ENCODE results near the gene PCDHA8.

Gene PCDHA8

DNA sequence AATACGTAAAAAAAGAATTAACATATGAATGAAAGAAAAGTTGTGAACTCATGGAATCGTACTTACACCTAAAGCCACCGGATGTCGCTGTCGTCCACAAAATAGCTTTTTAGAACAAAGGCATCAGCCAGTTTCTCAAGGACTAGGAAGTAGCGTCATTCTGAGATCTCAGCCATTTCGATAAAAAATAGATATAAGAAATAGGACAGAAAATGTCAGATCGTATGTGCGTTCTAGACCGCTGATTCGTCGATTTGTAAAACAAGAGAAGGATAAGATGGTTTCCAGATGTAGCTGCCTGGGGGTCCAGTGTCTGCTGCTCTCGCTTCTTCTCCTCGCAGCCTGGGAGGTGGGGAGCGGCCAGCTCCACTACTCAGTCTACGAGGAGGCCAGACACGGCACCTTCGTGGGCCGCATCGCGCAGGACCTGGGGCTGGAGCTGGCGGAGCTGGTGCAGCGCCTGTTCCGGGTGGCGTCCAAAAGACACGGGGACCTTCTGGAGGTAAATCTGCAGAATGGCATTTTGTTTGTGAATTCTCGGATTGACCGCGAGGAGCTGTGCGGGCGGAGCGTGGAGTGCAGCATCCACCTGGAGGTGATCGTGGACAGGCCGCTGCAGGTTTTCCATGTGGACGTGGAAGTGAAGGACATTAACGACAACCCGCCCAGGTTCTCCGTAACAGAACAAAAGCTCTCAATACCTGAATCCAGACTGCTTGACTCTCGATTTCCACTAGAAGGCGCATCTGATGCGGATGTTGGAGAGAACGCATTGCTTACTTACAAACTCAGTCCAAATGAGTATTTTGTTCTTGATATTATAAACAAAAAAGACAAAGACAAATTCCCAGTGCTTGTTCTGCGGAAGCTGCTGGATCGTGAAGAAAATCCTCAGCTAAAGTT is 15.0 kb downstream of the PCDHA8 start, which contains the start of gene PCDHA10:
TSS of gene PCDHA10 (plus strand) at position 126 of the 903 bp plus-strand sequence. CDS start at position 278, 152 bp downstream.
- no peak for DNase-seq (ENCODE audit: insufficient read length, low spot score)
- FAIRE-seq: no peak
- TF ChIP-seq POLR2A (IDR thresholded peaks at IDR 0.05; ENCODE audit: low read depth, low read length) (no peak), POU2F2 (IDR thresholded peaks at IDR 0.05; ENCODE audit: low read depth, low read length) (no peak), PAX5 (IDR thresholded peaks at IDR 0.05; ENCODE audit: insufficient read depth, low read length, severe bottlenecking) (no peak), TAF1 (IDR thresholded peaks at IDR 0.05; ENCODE audit: low read depth, low read length) (no peak), POLR2AphosphoS5 (IDR thresholded peaks at IDR 0.05; ENCODE audit: low read depth, low read length) (no peak)

DNA sequence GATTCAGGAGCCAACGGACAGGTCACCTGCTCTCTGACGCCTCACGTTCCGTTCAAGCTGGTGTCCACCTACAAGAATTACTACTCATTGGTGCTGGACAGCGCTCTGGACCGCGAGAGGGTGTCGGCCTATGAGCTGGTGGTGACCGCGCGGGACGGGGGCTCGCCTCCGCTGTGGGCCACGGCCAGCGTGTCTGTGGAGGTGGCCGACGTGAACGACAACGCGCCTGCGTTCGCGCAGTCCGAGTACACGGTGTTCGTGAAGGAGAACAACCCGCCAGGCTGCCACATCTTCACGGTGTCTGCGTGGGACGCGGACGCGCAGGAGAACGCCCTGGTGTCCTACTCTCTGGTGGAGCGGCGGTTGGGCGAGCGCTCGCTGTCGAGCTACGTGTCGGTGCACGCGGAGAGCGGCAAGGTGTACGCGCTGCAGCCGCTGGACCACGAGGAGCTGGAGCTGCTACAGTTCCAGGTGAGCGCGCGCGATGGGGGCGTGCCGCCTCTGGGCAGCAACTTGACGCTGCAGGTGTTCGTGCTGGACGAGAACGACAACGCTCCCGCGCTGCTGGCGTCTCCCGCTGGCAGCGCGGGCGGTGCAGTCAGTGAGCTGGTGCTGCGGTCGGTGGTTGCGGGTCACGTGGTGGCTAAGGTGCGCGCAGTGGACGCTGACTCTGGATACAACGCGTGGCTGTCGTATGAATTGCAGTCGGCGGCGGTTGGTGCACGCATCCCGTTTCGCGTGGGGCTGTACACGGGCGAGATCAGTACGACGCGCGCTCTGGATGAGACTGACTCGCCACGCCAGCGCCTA is 16.4 kb downstream of the PCDHA8 start:
- no peak for DNase-seq (ENCODE audit: insufficient read length, low spot score)

DNA sequence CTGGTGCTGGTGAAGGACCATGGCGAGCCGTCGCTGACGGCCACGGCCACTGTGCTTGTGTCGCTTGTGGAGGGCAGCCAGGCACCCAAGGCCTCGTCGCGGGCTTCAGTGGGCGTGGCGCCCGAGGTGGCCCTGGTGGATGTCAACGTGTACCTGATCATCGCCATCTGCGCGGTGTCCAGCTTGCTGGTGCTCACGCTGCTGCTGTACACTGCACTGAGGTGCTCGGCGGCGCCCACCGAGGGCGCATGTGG is 16.9 kb downstream of the PCDHA8 start:
- TF ChIP-seq POU2F2 (IDR thresholded peaks at IDR 0.05; ENCODE audit: low read depth, low read length) (no peak), SPI1 (IDR thresholded peaks at IDR 0.05; ENCODE audit: low read depth, low read length) (no peak), PAX5 (IDR thresholded peaks at IDR 0.05; ENCODE audit: insufficient read depth, low read length, severe bottlenecking) (no peak), POLR2AphosphoS5 (IDR thresholded peaks at IDR 0.05; ENCODE audit: low read depth, low read length) (no peak), TAF1 (IDR thresholded peaks at IDR 0.05; ENCODE audit: low read depth, low read length) (no peak), POLR2A (IDR thresholded peaks at IDR 0.05; ENCODE audit: low read depth, low read length) (no peak)
- FAIRE-seq: no peak
- no peak for DNase-seq (ENCODE audit: insufficient read length, low spot score)

More for the DNA sequence above, 16.4 kb downstream of the PCDHA8 start:
- TF ChIP-seq POLR2AphosphoS5 (IDR thresholded peaks at IDR 0.05; ENCODE audit: low read depth, low read length) (no peak), TAF1 (IDR thresholded peaks at IDR 0.05; ENCODE audit: low read depth, low read length) (no peak), POLR2A (IDR thresholded peaks at IDR 0.05; ENCODE audit: low read depth, low read length) (no peak), PAX5 (IDR thresholded peaks at IDR 0.05; ENCODE audit: insufficient read depth, low read length, severe bottlenecking) (no peak), SPI1 (IDR thresholded peaks at IDR 0.05; ENCODE audit: low read depth, low read length) (no peak), POU2F2 (IDR thresholded peaks at IDR 0.05; ENCODE audit: low read depth, low read length) (no peak)
- FAIRE-seq: no peak

DNA sequence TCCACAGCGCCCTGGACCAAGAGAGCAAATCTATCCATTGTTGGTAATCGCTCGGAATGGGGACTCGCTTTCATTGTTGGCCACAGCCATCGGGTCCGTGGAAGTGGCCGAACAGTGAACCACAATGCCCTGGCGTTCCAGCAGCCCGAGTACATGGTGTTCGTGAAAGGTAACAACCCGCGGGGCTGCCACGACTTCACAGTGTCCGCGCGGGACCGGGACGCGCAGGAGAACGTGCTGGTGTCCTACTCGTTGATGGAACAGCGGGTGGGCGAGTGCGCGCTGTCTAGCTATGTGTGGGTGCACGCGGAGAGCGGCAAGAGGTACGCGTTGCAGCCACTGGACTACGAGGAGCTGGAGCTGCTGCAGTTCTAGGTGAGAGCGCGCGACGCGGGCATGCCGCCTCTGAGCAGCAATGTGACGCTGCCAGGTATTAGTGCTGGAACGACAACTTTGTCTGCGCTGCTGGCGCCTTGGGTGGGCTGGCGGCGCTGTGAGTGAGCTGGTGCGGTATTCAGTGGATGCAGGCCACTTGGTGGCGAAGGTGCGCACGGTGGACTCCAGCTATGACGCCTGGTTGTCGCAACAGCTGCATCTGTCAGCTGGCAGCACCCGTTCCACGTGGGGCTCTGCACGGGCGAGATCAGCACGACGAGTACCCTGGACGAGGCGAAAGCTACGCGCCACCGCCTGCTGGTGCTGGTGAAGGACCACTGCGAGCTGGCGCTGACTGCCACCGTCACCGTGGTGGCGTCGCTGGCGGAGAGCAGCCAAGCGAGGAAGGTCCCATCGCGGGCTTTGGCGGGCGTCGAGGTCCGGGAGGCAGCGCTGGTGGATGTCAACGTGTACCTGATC is 21.7 kb downstream of the PCDHA8 start:
- TF ChIP-seq TAF1 (IDR thresholded peaks at IDR 0.05; ENCODE audit: low read depth, low read length): no peak
- TF ChIP-seq PAX5 (IDR thresholded peaks at IDR 0.05; ENCODE audit: insufficient read depth, low read length, severe bottlenecking): no peak
- TF ChIP-seq POLR2A (IDR thresholded peaks at IDR 0.05; ENCODE audit: low read depth, low read length): no peak
- no peak for TF ChIP-seq POLR2AphosphoS5 (IDR thresholded peaks at IDR 0.05; ENCODE audit: low read depth, low read length)
- no peak for TF ChIP-seq POU2F2 (IDR thresholded peaks at IDR 0.05; ENCODE audit: low read depth, low read length)
- TF ChIP-seq SPI1 (IDR thresholded peaks at IDR 0.05; ENCODE audit: low read depth, low read length): no peak
- FAIRE-seq: no peak
- no peak for DNase-seq (ENCODE audit: insufficient read length, low spot score)

DNA sequence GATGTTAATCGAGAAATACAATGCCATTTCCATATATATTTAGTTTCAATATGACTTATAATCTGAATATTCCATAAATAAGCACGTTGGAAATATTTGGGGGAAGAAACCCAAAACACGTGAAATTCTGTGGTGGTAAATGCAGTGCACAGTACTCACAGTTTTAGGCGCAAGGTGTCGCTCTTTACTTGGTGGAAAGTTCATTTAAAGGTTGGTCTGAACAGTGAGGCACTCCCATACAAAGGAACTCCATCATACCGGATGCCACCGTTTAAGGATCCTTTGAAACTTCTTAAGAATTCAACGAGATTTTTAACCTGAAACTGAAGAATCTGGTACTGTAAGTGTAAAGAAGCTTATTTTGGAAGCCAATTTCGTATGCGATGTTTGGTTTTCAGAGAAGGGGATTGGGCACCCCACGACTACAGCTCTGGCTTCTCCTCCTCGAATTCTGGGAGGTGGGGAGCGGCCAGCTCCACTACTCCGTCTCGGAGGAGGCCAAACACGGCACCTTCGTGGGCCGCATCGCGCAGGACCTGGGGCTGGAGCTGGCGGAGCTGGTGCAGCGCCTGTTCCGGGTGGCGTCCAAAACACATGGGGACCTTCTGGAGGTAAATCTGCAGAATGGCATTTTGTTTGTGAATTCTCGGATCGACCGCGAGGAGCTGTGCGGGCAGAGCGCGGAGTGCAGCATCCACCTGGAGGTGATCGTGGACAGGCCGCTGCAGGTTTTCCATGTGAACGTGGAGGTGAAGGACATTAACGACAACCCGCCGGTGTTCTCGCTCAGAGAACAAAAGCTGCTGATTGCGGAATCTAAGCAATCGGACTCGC is 28.0 kb downstream of the PCDHA8 start, which contains the start of gene PCDHA11:
TSS of gene PCDHA11 (plus strand) at position 237 of the 834 bp plus-strand sequence. CDS start at position 384, 147 bp downstream.
- TF ChIP-seq PAX5 (IDR thresholded peaks at IDR 0.05; ENCODE audit: insufficient read depth, low read length, severe bottlenecking): no peak
- no peak for TF ChIP-seq TAF1 (IDR thresholded peaks at IDR 0.05; ENCODE audit: low read depth, low read length)
- FAIRE-seq (no peak), DNase-seq (ENCODE audit: insufficient read length, low spot score) (no peak)

DNA sequence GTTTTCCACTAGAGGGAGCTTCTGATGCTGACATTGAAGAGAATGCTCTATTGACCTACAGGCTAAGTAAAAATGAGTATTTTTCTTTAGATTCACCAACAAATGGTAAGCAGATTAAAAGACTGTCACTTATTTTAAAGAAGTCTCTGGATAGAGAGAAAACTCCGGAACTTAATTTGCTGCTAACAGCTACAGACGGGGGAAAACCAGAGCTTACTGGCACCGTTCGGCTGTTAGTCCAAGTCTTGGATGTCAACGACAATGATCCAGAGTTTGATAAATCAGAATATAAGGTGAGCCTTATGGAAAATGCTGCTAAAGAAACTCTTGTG is 28.5 kb downstream of the PCDHA8 start:
- no peak for TF ChIP-seq SPI1 (IDR thresholded peaks at IDR 0.05; ENCODE audit: low read depth, low read length)
- TF ChIP-seq POU2F2 (IDR thresholded peaks at IDR 0.05; ENCODE audit: low read depth, low read length): no peak
- no peak for TF ChIP-seq POLR2A (IDR thresholded peaks at IDR 0.05; ENCODE audit: low read depth, low read length)
- TF ChIP-seq POLR2AphosphoS5 (IDR thresholded peaks at IDR 0.05; ENCODE audit: low read depth, low read length): no peak
- TF ChIP-seq TAF1 (IDR thresholded peaks at IDR 0.05; ENCODE audit: low read depth, low read length): no peak
- no peak for TF ChIP-seq PAX5 (IDR thresholded peaks at IDR 0.05; ENCODE audit: insufficient read depth, low read length, severe bottlenecking)
- no peak for FAIRE-seq
- no peak for DNase-seq (ENCODE audit: insufficient read length, low spot score)

DNA sequence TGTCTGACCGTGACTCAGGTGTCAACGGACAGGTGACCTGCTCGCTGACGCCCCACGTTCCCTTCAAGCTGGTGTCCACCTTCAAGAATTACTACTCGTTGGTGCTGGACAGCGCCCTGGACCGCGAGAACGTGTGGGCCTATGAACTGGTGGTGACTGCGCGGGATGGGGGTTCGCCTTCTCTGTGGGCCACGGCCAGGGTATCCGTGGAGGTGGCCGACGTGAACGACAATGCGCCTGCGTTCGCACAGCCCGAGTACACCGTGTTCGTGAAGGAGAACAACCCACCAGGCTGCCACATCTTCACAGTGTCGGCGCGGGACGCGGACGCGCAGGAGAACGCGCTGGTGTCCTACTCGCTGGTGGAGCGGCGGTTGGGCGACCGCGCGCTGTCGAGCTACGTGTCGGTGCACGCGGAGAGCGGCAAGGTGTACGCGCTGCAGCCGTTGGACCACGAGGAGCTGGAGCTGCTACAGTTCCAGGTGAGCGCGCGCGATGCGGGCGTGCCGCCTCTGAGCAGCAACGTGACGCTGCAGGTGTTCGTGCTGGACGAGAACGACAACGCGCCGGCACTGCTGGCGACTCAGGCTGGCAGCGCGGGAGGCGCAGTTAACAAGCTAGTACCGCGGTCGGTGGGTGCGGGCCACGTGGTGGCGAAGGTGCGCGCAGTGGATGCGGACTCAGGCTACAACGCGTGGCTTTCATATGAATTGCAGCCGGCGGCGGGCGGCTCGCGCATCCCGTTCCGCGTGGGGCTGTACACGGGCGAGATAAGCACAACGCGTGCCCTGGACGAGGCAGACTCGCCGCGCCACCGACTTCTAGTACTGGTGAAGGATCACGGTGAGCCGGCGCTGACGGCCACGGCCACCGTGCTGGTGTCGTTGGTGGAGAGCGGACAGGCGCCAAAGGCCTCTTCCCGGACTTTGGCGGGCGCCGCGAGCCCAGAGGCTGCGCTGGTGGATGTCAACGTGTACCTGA is 29.5 kb downstream of the PCDHA8 start:
- TF ChIP-seq SPI1 (IDR thresholded peaks at IDR 0.05; ENCODE audit: low read depth, low read length) (no peak), PAX5 (IDR thresholded peaks at IDR 0.05; ENCODE audit: insufficient read depth, low read length, severe bottlenecking) (no peak), POLR2A (IDR thresholded peaks at IDR 0.05; ENCODE audit: low read depth, low read length) (no peak), POLR2AphosphoS5 (IDR thresholded peaks at IDR 0.05; ENCODE audit: low read depth, low read length) (no peak), POU2F2 (IDR thresholded peaks at IDR 0.05; ENCODE audit: low read depth, low read length) (no peak), TAF1 (IDR thresholded peaks at IDR 0.05; ENCODE audit: low read depth, low read length) (no peak)
- DNase-seq (ENCODE audit: insufficient read length, low spot score) (no peak), FAIRE-seq (no peak)
